HG02970 (cell line): Measurements from ENCODE around the gene BIRC5.
"Not testable (repeated sequence)": the region's sequence is repeated elsewhere in the genome, so short reads cannot be mapped to it uniquely, and the experiment has no call there.

ENCODE experiments used
- ATAC-seq: cut with Tn5 transposase; IDR thresholded peaks from one replicate; pipeline ENCODE4 v1.9.1; 2021; ENCODE audit warnings: mild to moderate bottlenecking, moderate library complexity, moderate number of reproducible peaks; ENCODE audit not compliant: unreplicated experiment, low FRiP score

Gene BIRC5

DNA sequence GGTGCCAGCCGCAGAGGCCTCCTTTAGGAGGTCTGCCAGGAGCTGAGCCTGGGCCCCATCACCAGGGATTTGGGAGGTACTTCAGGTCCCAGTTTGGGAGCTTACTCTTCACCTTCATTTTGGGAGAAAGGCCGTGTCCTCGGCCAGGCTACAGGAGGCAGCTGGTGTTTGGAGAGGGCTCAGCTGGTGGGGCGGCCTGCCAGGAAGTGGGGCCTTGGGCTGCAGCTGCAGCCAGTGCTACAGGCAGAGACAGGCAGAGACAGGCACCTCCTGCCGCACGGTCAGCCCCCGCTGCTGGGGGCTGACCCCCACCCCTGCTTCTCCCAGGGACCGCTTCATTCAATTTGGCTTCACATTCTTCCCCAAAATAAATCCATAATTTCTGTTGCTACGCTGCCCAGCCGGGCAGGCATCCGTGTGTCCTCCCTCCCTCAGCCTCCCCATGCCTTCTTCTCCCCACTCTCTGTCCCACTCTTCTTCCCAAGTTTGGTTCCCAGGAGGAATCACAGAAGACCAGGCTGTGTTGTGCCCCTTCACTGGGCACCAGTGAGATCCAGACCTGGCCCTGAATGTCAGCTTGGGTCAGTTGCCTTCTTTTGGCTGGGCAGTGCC is 23.5 kb downstream of the BIRC5 start:
- ATAC-seq, result no peak

DNA sequence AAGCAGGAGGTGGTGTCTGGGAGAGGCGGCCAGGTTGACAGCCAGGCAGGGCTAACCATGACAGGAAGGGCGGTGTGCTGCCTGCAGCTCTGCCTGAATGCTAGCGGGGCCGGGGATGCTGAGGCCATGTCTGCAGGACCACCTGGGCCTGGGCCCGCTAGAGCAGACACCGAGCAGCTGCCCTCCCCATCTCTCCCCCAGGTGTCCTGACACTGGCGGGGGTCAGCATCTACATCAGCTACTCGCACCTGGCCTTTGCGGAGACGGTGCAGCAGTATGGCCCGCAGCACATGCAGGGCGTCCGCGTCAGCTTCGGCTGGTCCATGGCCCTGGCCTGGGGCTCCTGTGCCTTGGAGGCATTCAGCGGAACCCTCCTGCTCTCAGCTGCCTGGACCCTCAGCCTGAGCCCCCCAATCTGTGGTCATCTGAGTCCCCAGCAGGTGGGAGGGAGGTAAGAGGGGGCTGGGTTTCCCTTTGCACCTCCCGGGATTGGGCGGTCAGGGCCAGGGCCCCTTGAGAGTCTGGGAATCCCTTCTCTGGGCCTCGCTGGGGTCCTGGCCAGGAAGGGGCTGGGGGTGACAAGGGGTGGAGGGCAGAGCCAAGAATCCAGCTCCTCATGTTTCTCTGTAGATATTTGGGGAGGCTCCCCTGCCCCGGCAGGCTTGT is 24.9 kb downstream of the BIRC5 start:
- no peak for ATAC-seq

DNA sequence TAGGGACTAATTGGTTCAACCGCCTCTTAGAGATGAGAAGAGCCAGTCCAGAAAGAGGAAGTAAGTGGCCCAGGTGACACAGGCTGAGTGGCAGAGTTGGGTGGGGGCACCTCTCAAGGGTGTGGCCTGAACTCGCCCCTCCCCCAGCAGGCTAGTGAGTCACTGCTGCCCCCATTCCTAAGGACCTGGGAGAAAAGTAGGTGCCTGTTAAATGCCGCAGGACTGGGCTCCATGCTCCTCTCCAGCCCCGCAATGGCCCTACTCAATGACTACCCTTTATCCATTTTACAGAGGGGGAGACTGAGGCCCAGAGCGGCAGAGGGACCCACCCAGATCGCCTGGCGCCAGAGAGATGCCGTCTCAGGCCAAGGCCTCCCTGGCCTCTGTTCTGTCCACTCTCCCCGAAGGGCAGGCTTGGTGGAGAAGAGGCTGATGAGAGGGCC is 25.5 kb downstream of the BIRC5 start:
- no peak for ATAC-seq

DNA sequence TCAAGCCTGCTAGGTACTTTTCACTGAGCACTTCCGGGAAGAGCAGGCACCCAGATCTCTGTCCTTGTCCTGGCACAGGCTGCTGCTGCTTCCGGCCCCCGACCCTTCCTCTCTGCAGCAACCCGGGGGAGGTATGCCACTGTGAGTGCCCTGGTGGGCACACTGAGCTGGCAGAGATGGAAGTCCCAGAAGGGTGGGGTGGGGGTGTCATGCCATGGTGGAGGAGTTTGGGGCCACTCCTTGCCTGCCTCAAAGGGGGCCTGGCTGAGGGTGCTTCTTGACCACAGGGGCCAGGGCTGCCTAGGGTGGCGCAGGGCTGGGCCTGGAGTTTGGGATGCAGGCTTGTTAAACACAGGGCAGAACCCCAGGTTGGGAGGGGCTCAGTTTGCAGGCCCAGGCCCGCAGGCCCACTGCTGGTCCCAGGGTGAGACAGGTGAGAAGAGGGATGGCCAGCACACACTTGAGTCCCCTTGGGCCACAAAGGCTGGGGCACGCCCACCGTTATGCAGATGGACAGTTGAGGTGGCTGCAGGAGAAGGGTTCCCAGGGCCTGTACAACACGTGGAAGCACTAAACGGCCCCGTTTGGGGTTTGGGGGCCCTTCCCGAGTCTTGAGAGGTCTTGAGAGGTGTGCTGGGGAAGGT is 26.1 kb downstream of the BIRC5 start:
- no peak for ATAC-seq

DNA sequence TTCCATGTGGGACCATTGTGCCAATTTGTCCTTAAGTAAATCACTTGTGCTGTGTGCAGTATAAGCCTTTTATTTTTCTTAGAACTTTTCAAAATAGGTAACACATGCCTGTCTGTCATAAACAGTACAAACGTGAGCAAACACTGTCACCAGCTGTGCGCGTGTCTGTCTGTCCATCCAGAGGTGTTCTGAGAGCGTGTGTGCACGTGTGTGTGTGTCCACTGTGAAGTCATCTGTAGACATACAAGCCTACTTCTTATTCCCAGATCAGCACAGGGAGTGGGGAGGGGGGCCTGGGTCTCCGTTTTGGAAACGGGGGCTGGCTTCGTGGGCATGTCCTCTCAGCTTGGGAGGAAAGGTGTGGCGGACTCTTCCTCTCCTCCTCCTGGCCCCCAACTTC is 26.8 kb downstream of the BIRC5 start:
- ATAC-seq, result no peak

DNA sequence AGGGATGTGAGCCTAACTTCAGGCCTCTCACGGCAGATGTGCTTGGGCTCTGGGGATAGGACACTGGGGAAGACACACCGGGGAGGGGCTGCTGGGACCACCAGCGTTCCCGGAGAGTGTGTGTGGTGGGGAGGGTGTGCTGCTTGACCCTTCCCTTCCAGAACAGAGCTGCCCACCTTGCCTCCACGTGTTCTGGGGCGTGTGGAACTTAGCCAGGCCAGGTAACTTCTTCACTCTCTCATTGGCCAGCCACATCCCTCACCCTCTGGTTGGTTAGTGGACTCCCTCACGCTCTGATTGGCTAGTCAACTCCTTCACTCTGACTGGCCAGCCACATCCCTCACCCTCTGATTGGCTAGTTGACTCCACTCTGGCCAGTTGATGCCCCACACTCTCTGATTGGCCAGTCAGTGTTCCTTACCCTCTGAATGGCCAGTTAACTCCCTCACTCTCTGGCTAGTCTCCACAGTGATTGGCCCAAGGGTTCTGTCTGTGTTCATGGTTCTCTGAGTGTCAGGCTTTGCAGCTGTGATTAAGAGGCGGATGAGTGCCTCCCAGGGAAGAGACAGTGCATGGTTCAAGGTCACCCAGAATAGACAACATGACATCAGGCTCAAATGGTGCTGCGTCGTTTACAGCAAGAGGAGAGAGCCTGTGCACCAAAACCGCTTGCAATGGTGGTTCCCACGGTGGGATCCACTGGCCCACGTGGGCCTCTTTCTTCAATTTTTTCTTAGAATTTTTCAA is 27.4 kb downstream of the BIRC5 start:
- no peak for ATAC-seq

DNA sequence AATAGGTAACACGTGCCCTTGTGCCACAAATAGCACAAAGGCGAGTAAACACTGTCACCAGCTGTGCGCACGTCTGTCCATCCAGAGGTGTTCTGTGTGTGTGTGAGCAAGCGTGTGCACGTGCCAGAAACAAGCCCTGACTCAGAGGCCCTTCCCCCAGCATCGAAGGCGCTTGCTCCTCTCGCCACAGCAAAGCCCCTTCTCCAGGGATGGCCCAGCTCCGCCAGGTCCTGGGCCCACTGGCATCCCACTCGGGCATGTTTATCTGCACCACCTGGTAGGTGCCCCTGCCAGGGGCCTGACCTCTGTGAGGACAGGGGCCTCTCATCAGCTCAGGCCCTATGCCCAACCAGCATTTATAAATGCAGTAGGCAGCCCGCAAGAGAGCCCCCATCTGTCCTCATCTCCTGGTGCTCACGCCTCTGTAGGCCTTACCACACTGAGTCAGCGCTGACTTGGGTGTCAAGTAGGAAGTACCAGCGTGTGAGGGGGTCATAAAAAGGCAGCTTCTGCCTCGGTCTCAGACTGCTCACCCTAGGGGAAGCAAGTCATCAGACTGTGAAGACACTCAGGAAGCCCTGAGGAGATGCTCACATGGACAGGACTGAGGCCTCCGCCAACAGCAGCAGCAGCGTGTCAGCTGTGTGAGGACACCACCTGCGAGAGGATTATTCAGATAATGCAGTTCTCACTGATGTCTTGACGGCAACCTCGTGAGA is 28.1 kb downstream of the BIRC5 start:
- no peak for ATAC-seq

DNA sequence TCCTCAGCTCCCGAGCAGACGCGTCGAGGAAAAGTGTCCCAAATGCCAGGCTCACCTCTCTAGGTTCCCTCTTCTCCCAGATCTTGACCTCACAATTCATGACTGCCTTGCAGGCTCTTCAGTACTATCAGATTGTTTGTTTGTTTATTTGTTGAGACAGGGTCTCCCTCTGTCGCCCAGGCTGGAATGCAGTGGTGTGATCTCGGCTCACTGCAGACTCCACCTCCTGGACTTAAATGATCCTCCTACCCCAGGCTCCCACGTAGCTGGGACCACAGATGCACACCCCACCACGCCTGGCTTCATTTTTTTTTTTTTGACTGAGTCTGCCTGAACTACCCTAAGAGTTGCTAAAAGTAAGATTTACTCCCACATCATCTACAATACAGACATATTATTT is 33.3 kb downstream of the BIRC5 start:
- ATAC-seq, result no peak

DNA sequence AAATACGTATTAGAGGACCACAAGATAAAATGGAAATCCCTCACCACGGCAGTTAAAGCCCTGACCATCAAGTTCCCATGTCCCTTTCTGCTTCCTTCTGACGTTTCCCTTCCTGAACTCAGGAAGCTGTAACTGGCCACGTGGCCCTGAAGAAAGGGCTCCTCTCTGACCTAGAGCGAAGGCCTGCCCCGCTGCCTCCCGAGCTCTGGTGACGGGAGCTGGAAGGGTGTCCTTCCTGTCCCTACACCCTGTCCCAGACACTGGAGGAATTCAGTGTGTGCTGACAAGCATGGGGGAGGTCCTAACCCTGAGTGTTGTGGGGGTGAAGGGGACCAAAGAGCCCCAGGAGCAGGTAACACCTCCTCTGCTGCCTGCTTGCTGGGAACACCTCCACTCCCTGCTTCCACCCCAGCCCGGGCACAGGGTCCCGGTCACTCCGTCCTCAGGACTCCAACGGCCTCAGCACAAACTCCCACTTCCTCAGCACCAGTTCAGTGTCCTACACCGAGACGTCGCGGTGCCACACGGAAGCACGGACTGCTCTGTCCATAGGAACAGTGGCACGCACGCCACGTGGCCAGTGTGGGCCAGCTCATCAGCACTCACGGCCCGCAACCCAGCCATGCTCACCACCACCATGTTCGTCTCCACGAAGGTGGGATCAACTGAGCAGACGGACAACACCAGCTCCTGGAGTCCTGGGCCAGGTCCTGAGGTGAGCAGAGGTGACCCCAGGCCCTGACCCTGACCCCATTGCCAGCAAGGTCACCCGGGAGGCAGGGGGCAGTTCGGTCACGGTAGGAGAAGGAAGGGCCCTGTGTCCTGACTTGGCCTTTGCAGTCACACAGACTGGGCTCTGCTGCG is 34.2 kb downstream of the BIRC5 start:
- no peak for ATAC-seq

DNA sequence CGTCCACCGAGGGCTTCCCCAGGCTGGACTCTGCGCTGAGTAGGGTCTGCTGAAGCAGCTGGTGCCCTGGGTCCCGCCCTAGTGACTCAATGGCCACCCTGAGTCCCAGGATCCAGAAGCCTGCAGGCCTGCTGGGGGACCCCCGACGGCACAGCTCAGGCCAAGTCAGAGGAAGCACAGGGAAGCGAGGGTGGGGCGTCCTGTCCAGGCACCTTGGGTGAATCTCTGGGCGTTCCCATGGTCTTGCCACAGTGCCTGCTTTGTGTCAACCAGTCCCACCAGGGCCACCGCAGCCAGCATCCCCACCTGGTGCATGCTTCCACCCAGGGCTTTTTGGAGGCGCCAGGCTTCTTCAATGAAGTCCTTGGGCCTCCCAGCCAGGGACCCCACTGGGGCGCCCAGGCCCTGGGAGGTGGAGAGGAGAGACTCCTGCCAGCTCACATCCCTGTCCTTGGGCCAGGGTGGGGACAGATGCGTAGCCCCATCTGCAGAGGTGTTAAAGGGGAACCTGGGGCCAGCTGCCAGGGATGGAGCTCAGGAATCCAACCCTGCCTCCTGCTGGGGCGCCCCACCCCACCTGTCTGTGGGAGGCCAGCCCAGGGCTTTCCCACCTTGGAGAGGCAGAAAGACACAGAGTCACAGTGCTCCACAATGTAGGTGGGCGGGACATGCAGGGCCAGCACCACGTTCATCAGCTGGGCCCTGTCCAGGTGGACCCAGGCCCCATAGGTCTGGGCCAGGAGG is 35.2 kb downstream of the BIRC5 start:
- ATAC-seq, result no peak

DNA sequence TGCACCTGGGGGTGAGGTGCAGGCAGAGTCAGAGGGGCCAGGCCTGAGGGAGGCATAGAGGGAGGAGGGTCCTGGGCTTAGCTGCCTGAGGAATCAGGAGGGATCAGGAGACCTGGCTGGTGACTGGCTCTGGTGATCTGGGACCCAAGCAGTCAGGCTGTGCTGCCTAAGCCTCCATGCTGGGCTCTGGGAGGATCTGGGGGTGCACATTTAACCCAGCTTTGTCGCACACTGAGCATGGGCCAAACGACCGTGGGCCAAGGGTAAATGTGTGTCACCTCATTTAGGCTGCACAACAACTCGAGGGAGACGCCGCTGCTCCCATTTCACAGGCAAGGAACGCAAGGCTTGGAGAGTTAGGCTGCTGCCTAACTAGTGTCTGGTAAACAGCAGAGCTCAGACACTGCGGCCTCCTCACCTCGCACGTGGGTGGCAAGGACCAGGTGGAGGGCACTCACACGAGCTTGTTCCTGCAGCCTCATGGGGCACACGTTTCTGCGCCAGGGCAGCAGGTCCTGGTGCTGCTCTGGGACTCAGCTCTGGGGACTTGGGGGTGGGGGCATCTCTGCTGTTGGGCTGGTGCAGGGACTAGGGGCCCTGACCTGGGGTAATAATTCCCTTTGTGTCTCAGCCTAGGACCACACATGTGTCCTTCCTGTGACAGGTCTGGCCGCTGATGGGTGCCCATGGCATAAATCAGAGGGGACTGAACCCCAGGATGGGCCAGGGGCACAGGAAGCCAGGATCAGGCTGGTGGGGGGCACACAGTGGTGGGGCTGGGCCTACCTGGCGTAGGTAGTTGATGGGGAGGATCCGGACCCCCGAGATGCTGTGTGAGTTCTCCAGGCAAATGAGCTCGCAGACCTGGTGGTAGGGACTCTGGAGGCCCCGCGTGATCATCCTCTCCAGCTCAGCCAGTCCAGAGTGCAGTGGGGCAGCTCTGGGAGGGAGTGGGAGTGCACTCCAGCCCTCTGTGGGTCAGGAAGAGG is 36.1 kb downstream of the BIRC5 start:
- no peak for ATAC-seq

DNA sequence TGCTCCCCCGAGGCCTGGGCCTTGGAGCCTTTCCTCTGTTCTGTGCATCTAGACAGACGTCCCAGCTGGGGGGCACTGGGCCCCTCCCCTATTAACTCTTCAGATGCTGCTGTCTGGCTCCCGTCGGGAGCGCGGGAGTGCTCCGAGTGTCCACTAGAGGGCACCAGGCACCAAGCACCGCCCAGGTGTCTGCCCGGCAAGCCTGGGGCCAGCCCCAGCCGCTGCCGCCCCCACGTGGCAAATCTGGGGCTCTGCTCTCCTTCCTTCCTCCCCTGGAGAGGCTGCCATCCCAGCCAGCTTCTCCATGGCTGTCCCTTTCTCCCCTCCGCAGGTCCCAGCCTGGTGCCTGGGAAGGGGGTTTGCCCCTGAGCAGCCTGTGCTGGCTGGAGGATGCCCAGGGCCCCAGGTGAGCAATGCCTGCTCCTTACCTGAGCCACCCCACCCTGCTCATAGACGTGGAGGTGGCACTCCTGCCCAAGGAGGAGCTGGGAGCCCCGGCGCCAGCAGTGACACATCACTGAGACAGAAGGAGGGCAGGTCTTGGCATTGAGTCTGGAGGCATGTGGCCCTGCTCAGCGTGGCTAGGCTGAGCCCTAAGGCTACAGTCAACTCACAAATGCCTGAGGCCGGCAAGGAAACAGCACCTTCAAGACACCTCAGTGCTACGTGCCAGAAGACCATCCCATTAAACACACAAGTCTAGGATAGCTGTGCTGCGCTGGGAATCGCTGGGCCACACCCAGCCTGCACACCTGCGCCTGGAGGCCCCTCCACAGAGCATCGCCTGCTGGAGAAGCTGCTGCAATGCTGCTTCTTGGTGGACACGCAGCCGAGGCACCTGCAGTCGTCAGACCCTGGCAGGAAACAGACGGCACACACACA is 37.1 kb downstream of the BIRC5 start:
- ATAC-seq, result peak; percentile 74

DNA sequence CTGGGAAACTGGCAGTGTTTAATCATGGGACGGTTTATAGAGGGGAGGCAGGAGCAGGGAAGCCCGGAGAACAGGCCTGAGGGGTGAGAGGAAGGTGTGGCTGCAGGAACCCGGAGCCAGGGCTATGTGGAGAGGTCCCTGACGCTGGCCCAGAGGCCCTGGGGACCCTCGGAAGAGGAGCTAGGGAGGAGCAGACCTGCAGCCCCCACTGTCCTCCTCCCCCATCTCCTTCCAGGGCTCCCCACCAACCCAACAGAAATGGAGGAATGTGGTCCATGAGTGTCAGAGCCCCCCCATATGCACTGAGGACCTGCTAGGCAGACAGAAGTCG is 37.7 kb downstream of the BIRC5 start:
- no peak for ATAC-seq

DNA sequence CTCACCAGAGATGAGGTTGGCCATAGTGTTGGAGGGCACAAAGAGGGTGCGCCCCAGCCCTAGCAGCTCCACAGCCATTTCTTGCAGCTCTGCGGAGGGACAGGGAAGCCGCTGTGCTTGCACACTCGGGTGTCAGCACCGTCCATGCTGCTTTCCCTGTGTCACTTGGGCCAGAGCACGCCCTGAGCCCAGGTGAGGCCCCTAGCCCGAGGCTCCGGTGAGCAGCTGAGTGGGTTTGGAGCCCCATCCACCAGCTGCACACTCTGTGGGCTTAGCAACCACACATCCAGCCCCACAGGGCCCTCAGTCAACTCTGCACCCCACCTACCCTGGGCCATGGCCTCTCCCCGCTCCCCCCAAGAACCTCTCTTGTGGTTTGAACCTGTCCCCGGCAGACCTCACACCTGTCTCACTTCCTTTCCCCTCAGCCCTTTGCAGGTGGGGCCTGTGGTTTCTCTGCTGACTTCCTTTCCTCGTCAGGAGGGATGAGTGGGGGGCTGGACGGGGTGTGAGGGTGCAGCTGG is 38.1 kb downstream of the BIRC5 start:
- ATAC-seq, result no peak

DNA sequence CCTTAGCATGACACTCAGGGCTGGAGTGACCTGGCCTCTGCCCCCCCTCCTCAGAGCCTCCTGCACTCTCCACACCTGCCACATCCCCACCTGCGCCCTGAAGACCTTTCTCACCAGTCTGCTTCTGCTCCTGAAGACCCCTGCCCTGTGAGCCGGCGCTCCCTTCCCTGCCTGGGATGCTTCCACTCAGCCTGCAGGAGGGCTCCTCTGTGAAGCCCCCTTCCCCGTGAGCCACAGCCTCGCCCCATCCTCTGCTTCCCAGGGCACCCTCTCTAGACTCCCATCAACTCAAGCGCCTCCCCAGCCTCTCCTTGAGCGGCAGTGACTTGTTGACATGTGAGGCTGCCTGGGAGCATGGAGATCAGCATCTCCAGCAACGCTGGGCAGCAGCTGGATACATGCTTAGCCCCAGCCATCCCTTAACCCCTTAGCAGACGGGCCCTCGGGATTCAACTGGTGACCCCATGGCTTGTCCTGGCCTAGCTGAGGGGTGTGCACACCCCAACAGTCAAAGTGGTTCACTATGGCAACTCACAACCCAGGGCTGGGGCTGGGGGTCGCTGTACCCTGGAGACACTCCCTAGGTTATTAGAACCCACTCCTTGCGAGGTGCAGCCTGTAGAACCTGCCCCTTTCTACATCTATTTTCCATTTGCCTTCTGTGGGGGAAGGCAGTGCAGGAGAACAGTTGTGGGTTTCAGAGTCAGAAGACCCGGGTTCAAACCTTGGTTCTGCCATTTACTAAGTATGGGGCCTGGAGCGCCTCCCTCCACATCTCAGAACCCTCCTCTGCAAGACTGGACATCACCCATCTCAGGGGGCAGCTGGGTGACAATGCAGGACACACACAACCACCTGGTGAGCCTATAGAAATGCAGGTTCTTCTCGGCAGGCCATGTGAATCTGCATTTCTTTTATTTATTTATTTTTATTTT is 38.9 kb downstream of the BIRC5 start:
- no peak for ATAC-seq

DNA sequence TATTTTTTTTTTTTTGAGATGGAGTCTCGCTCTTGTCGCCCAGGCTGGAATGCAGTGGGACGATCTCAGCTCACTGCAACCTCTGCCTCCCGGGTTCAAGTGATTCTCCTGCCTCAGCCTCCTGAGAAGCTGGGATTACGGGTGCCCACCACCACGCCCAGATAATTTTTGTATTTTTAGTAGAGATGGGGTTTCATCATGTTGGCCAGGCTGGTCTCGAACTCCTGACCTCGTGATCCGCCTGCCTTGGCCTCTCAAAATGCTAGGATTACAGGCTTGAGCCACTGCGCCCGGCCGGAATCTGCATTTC is 39.5 kb downstream of the BIRC5 start:
- ATAC-seq, result not testable (repeated sequence)
